Activated CD4-positive, alpha-beta T cell treated with anti-CD3 and anti-CD28 coated beads for 36 hours (primary cell): Measurements from ENCODE around the gene LRRC2. TPM values are rescaled to one million over a fixed set of nuclear protein-coding genes. Genes with fewer than 3 reads are reported as not detected.

Source experiments
- total RNA-seq, 2 experiments: library from RNA; stranded (reverse); gene quantifications; one replicate each; pipeline ENCODE4 v1.2.3, GENCODE V29; 2021

LRRC2 gene
- total RNA-seq, 2 experiments from 2014 or later: 0.04 TPM; not detected in 1

Other genes with a start within 250 kb of the LRRC2 start
- under 1 TPM in 1 of 2 experiments, not detected in 1; 0.09 TPM for gene CCR2, start 212.2 kb downstream of the LRRC2 start, total RNA-seq
- under 1 TPM; 0.14 to 0.25 TPM for gene CCR5, start 195.4 kb downstream of the LRRC2 start, total RNA-seq
- 1 to 10 TPM; 1.0 to 1.3 TPM for gene CCRL2, start 159.0 kb downstream of the LRRC2 start, total RNA-seq
- not detected for gene LTF, start 101.4 kb downstream of the LRRC2 start, total RNA-seq
- not detected for gene RTP3, start 68.3 kb downstream of the LRRC2 start, total RNA-seq
- gene FAM240A, start 46.2 kb upstream of the LRRC2 start, total RNA-seq: not detected
- gene ALS2CL, start 127.4 kb upstream of the LRRC2 start, total RNA-seq: 1 to 10 TPM; 3.2 to 3.3 TPM
- gene TMIE, start 135.1 kb upstream of the LRRC2 start, total RNA-seq: 1 to 10 TPM; 1.5 to 1.6 TPM
- not detected for gene PRSS50, start 151.6 kb upstream of the LRRC2 start, total RNA-seq